Right kidney (tissue), 9 donors: ENCODE data around the gene TCP11.

Experiments used
- DNase-seq: peaks from one replicate; pipeline ENCODE4 v3.0.0-alpha.2; 2016
- long read RNA-seq, 8 donors: transcript quantifications; one replicate each; lab custom pipeline, GENCODE V29; 2026

The TCP11 gene
- long read RNA-seq, donor 1, partial matches to known transcripts: 28 of 29 reads
- long read RNA-seq, donor 1, other reads (novel, unspliced or antisense): 0 of 29 reads
- long read RNA-seq, donor 2: 0 reads
- long read RNA-seq, donor 3: 0 reads
- long read RNA-seq, donor 4: 0 reads
- long read RNA-seq, donor 5: 0 reads
- long read RNA-seq, donor 6: 0 reads
- long read RNA-seq, donor 7: 0 reads
- long read RNA-seq, donor 8: 0 reads

- peak; percentile 82 for DNase-seq
Observed at GRCh38 chr6:35141007-35141655, at the start of gene TCP11. Gene TCP11, minus strand, starts transcription at chr6:35141339. Its CDS starts 469 bp downstream, at chr6:35140870.

GRCh38 chr6:35190306-35190705 lies 49.2 kb upstream of the TCP11 start:
- no peak for DNase-seq

- DNase-seq: no peak
Observed at GRCh38 chr6:35188886-35189285, 47.7 kb upstream of the TCP11 start.

- DNase-seq: no peak
Observed at GRCh38 chr6:35186571-35186970, 45.4 kb upstream of the TCP11 start.

DNA sequence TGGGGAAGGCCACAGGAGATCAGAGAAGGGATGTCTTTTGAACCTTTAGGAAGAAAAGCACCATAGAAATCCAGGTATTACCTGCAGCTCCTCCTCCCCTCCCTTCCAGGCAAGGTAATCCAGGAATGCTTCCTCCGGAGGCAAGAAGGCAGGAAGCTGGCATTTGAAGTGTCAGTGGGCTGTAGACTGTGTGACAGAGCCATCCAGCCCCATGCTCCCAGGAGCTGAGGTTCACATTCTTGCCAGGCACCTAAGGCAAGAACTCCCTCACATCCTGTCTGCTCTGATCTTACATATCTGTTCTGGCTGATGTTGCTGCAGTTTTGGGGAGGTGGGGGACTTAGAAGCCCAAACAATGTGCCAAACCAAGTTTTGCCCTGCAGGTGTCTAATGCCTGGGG lies 44.8 kb upstream of the TCP11 start:
- DNase-seq: no peak

- DNase-seq: no peak
Observed at GRCh38 chr6:35185302-35185681, 44.2 kb upstream of the TCP11 start.

GRCh38 chr6:35184580-35185301 lies 43.6 kb upstream of the TCP11 start:
- no peak for DNase-seq

- no peak for DNase-seq
Observed at GRCh38 chr6:35183935-35184334, 42.8 kb upstream of the TCP11 start.

GRCh38 chr6:35183281-35183680 lies 42.1 kb upstream of the TCP11 start:
- DNase-seq: no peak

GRCh38 chr6:35181933-35182612 lies 40.9 kb upstream of the TCP11 start:
- DNase-seq: no peak

DNA sequence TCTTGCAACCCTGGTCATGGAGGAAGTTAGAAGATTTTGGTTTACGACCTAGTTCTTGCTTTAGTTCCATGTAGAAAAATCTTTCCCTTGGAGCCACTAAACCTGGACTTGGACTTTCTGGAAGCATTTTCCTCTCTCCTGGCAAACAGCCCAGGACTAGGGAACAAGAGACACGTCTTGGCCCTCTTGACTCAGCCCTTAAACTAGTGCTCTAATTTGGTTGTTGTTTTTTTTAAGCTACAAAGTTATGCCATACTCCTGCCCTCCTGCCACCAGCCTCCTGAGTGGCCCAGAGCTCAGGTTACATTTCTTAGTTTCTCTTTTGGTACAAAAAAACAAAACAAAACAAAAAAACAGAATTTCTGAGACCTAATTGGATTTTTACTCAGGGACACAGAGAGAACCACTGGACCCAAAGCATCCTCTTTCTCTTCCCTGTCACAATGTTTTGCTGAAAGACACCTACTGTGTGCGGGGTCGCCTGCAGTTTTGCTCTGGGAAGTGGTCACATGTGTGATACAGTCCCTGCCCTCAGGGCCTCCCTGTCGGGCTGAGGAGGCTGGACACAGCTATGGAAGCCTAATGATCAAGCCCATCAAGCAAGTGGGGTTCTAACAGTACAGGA lies 40.3 kb upstream of the TCP11 start:
- no peak for DNase-seq

GRCh38 chr6:35179901-35180535 lies 38.9 kb upstream of the TCP11 start:
- DNase-seq: no peak

GRCh38 chr6:35178932-35179832 lies 38.0 kb upstream of the TCP11 start:
- DNase-seq: no peak

DNA sequence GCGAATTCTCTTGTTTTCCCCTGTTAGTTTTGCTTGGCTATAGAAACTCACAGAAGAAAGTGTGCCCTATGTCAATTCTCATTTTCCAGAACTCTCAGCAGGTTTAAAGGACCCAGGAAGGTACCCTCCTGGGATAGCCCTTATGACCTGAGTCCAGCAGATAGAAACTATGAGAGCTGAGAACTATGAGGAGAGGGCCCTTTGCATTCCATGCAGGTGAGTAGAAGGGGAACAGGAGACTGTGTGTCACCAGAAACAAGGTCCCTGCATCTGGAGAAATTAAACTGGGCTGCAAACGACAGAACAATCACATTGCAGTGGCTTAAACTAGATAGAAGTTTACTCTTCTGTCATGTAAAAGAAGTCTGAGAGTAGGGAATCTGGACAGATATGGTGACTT lies 36.9 kb upstream of the TCP11 start:
- DNase-seq: no peak

GRCh38 chr6:35177596-35177995 lies 36.5 kb upstream of the TCP11 start:
- DNase-seq: no peak

GRCh38 chr6:35177157-35177556 lies 36.0 kb upstream of the TCP11 start:
- no peak for DNase-seq

DNA sequence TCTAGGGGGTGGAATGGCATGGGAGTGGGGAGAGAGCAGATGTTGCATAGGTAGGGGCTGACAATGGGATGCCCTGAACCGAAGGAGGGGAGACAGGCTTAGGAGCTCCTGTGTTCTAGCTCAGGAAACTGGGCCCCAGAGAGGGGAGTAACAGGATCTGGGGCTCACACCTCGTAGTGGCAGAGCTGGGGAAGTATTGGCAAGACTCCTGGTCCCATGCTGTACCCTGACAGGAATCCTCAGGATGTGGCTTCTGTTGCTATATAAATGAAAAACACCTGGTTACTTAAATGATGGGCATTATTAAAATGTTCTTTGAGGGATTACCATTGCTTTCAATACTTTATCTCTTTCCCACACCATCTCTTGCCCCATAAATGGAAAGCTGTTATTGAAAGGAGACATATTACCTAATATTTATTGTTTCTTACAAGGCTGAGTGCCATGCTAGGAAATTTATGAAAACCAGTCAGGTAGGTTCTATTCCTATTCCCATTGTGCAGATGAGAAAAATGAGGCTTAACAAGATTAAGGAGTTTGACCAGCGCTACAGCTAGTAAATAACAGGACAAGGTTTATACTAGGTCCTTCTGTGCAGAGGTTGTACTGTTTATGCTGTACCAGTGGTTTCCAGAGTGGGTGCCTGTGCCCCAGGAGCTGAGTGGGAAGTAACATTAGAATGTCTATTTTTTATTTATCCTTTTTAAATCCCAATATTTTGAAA lies 35.3 kb upstream of the TCP11 start:
- no peak for DNase-seq

GRCh38 chr6:35174501-35174900 lies 33.4 kb upstream of the TCP11 start:
- DNase-seq: no peak

DNA sequence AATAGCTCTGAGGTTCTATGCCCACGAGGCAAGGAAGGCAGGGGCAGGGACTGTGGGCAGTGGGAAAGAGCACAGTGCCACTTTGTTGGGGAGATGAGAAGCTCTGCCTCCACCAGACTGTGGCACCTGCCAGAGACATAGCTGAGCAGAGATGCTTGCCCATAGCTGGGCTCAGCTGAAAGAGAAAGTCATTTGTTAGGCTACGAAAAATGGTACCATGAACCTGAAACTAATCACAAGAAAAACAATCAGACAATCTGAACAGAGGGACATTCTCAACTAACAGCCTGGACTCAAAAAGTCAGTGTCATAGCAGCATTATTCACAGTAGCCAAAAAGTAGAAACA lies 32.9 kb upstream of the TCP11 start:
- DNase-seq: no peak

- no peak for DNase-seq
Observed at GRCh38 chr6:35173427-35174087, 32.4 kb upstream of the TCP11 start.
